Measurements from ENCODE around the gene GPR171.

The GPR171 gene

GRCh38 chr3:151203051-151203420 is at the start of gene GPR171:
TSS of gene GPR171 (minus strand) at chr3:151203216. CDS start at chr3:151199386, 3,830 bp downstream.
- TF ChIP-seq EP300 (IDR thresholded peaks at IDR 0.05; ENCODE audit: borderline replicate concordance) (no peak), YY1 (IDR thresholded peaks at IDR 0.05; ENCODE audit: low read depth) (no peak), TEAD4 (IDR thresholded peaks at IDR 0.05) (no peak), TCF12 (IDR thresholded peaks at IDR 0.05; ENCODE audit: low read depth) (no peak), NFIC (IDR thresholded peaks at IDR 0.05) (no peak), TAF1 (IDR thresholded peaks at IDR 0.05; ENCODE audit: low read depth) (no peak), CEBPB (IDR thresholded peaks at IDR 0.05) (no peak), USF1 (IDR thresholded peaks at IDR 0.05) (no peak), RAD21 (IDR thresholded peaks at IDR 0.05; ENCODE audit: low read depth) (no peak)
- TF ChIP-seq, protein P1, sequence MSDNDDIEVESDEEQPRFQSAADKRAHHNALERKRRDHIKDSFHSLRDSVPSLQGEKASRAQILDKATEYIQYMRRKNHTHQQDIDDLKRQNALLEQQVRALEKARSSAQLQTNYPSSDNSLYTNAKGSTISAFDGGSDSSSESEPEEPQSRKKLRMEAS (IDR thresholded peaks at IDR 0.05), result no peak

GRCh38 chr3:151248772-151249337 is 45.8 kb upstream of the GPR171 start:
- no peak for TF ChIP-seq YY1 (IDR thresholded peaks at IDR 0.05; ENCODE audit: low read depth)
- no peak for TF ChIP-seq CREB1 (IDR thresholded peaks at IDR 0.05; ENCODE audit: low read depth)
- TF ChIP-seq CEBPB (IDR thresholded peaks at IDR 0.05), result no peak
- no peak for TF ChIP-seq ZBTB7A (IDR thresholded peaks at IDR 0.05; ENCODE audit: low read depth)
- no peak for TF ChIP-seq RAD21 (IDR thresholded peaks at IDR 0.05; ENCODE audit: low read depth)
- TF ChIP-seq, protein P2, sequence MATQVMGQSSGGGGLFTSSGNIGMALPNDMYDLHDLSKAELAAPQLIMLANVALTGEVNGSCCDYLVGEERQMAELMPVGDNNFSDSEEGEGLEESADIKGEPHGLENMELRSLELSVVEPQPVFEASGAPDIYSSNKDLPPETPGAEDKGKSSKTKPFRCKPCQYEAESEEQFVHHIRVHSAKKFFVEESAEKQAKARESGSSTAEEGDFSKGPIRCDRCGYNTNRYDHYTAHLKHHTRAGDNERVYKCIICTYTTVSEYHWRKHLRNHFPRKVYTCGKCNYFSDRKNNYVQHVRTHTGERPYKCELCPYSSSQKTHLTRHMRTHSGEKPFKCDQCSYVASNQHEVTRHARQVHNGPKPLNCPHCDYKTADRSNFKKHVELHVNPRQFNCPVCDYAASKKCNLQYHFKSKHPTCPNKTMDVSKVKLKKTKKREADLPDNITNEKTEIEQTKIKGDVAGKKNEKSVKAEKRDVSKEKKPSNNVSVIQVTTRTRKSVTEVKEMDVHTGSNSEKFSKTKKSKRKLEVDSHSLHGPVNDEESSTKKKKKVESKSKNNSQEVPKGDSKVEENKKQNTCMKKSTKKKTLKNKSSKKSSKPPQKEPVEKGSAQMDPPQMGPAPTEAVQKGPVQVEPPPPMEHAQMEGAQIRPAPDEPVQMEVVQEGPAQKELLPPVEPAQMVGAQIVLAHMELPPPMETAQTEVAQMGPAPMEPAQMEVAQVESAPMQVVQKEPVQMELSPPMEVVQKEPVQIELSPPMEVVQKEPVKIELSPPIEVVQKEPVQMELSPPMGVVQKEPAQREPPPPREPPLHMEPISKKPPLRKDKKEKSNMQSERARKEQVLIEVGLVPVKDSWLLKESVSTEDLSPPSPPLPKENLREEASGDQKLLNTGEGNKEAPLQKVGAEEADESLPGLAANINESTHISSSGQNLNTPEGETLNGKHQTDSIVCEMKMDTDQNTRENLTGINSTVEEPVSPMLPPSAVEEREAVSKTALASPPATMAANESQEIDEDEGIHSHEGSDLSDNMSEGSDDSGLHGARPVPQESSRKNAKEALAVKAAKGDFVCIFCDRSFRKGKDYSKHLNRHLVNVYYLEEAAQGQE (IDR thresholded peaks at IDR 0.05; ENCODE audit: low read depth), result no peak
- no peak for TF ChIP-seq TAF1 (IDR thresholded peaks at IDR 0.05; ENCODE audit: low read depth)
- no peak for TF ChIP-seq NFIC (IDR thresholded peaks at IDR 0.05)

- TF ChIP-seq FOXM1 (IDR thresholded peaks at IDR 0.05; ENCODE audit: borderline replicate concordance, low read depth) (no peak), ZBTB7A (IDR thresholded peaks at IDR 0.05; ENCODE audit: low read depth) (no peak), CEBPB (IDR thresholded peaks at IDR 0.05) (no peak), EP300 (IDR thresholded peaks at IDR 0.05; ENCODE audit: borderline replicate concordance) (no peak), TCF12 (IDR thresholded peaks at IDR 0.05; ENCODE audit: low read depth) (no peak), CREB1 (IDR thresholded peaks at IDR 0.05; ENCODE audit: low read depth) (no peak), EGR1 (IDR thresholded peaks at IDR 0.05) (no peak), RAD21 (IDR thresholded peaks at IDR 0.05; ENCODE audit: low read depth) (no peak), TEAD4 (IDR thresholded peaks at IDR 0.05) (no peak), TAF1 (IDR thresholded peaks at IDR 0.05; ENCODE audit: low read depth) (no peak), USF1 (IDR thresholded peaks at IDR 0.05) (no peak), NFIC (IDR thresholded peaks at IDR 0.05) (no peak)
- TF ChIP-seq, protein P1 (IDR thresholded peaks at IDR 0.05), result no peak
Observed at GRCh38 chr3:151236736-151237135, 33.7 kb upstream of the GPR171 start.

DNA sequence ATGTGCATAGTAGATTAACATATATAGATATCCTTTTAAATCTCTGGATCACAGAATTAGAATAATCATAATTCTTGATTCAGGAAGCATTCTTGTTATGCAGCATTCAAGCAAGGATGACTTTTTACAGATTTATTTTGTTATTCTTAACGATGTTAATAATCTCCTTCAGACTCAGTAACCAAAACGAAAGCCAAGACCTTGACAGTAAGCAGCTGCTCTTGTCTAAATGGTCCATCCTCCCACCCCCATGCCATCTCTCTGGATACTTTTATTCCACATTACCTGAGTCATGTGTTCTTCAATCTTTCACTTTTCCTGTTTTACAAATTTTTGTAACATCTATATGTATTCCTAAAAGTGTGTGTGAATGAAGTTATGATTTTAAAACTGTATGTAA is 33.3 kb upstream of the GPR171 start:
- TF ChIP-seq TAF1 (IDR thresholded peaks at IDR 0.05; ENCODE audit: low read depth) (no peak), CREB1 (IDR thresholded peaks at IDR 0.05; ENCODE audit: low read depth) (no peak), TEAD4 (IDR thresholded peaks at IDR 0.05) (no peak), NFIC (IDR thresholded peaks at IDR 0.05) (no peak), FOXM1 (IDR thresholded peaks at IDR 0.05; ENCODE audit: borderline replicate concordance, low read depth) (no peak), USF1 (IDR thresholded peaks at IDR 0.05) (no peak), TCF12 (IDR thresholded peaks at IDR 0.05; ENCODE audit: low read depth) (no peak), EP300 (IDR thresholded peaks at IDR 0.05; ENCODE audit: borderline replicate concordance) (no peak), EGR1 (IDR thresholded peaks at IDR 0.05) (no peak)
- TF ChIP-seq, protein P2 (IDR thresholded peaks at IDR 0.05; ENCODE audit: low read depth), result no peak
- TF ChIP-seq, protein P1 (IDR thresholded peaks at IDR 0.05), result no peak

DNA sequence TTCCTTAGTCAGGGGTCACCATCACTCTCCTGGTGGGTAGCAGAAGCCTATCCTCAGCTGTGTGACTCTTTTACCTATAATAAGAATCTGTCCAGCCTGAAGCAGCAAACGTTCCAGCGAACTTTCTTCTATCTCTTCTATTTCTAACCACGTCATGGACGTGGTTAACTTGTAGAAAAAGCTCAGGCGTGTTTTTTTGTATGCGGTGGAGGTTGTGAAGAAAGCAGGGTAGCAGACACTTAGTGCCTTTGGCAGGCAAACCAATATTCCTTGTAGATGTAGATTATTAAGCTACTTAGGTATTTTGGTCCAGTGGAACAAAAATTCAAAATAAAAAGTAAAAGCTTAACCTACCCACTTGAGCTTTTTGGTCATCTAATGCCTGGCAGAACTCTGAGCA is 31.8 kb upstream of the GPR171 start:
- TF ChIP-seq NFIC (IDR thresholded peaks at IDR 0.05) (no peak), RAD21 (IDR thresholded peaks at IDR 0.05; ENCODE audit: low read depth) (no peak), CEBPB (IDR thresholded peaks at IDR 0.05) (no peak), EGR1 (IDR thresholded peaks at IDR 0.05) (no peak), TAF1 (IDR thresholded peaks at IDR 0.05; ENCODE audit: low read depth) (no peak), TEAD4 (IDR thresholded peaks at IDR 0.05) (no peak), FOXM1 (IDR thresholded peaks at IDR 0.05; ENCODE audit: borderline replicate concordance, low read depth) (no peak), USF1 (IDR thresholded peaks at IDR 0.05) (no peak), TCF12 (IDR thresholded peaks at IDR 0.05; ENCODE audit: low read depth) (no peak)
- TF ChIP-seq, protein P1 (IDR thresholded peaks at IDR 0.05), result no peak

All from Ishikawa (cell line).